Gastroesophageal sphincter (tissue), 3 donors: ENCODE results near the gene SYNM.

Experiments used
- CTCF ChIP-seq, 4 experiments: fragments of 200-600 bp in 2 of 4; fragments of 450-650 bp in 2 of 4; sonication (generic) in 1 of 4; IDR thresholded peaks; one replicate each; pipeline ENCODE4 v1.5.1; 2017 to 2019; ENCODE audit warnings: antibody characterized with exemption in 4 of 4, mild to moderate bottlenecking in 2 of 4, moderate library complexity in 2 of 4
- POLR2A ChIP-seq, 2 donors: fragments of 450-650 bp; IDR thresholded peaks; one replicate each; pipeline ENCODE4 v1.6.1; 2017; ENCODE audit warnings: antibody characterized with exemption in 2 of 2, mild to moderate bottlenecking in 2 of 2, moderate library complexity in 1 of 2
- POLR2AphosphoS5 ChIP-seq: sonication (generic); formaldehyde crosslinking; IDR thresholded peaks from one replicate; pipeline ENCODE4 v1.6.1; 2017; ENCODE audit warnings: antibody characterized with exemption

GRCh38 chr15:99172171-99172570, 67.3 kb downstream of the SYNM start:
- TF ChIP-seq CTCF (IDR thresholded peaks at IDR 0.05) = no peak
- TF ChIP-seq POLR2AphosphoS5 = no peak
- TF ChIP-seq POLR2A (IDR thresholded peaks at IDR 0.05) = no peak
